H1 (cell line): ENCODE data around the gene ALDH1A2. TPM values are rescaled to one million over a fixed set of nuclear protein-coding genes. Genes with fewer than 3 reads are reported as not detected.

Experiments
- CTCF ChIA-PET: fragments of 300-600 bp; sonication (Branson Sonifier 250); formaldehyde crosslinking; loops from one replicate; lab custom pipeline; 2021; ENCODE audit not compliant: partially characterized antibody; lab: Charles Lee
- POLR2A ChIA-PET: fragments of 300-600 bp; sonication (Branson Sonifier 250); formaldehyde crosslinking; loops from one replicate; lab custom pipeline; 2021; ENCODE audit warnings: inconsistent platforms; ENCODE audit not compliant: partially characterized antibody; lab: Charles Lee
- DNase-seq, 2 experiments: peaks; one replicate each; pipeline versions ENCODE4 v3.0.0 to v3.0.0-alpha.2; 2010 to 2022; ENCODE audit warnings: low spot score in 2 of 2, low read depth in 1 of 2, mixed read lengths in 1 of 2
- FAIRE-seq: peaks from 2 replicates; lab custom pipeline; 2011; peaks lifted over from hg19 to GRCh38; lab: Jason Lieb, UNC
- H2AFZ ChIP-seq: 2 replicates; pipeline ENCODE4 v1.8.1; 2012; ENCODE audit warnings: low read length, inconsistent platforms
- H2AK5ac ChIP-seq: 2 replicates; pipeline ENCODE4 v1.6.1; 2013; ENCODE audit warnings: low read depth, low read length
- H2BK120ac ChIP-seq: replicated peaks from 2 replicates; pipeline ENCODE3; 2013; ENCODE audit warnings: low read depth, low read length, inconsistent platforms
- H2BK12ac ChIP-seq: 2 replicates; pipeline ENCODE4 v1.6.1; 2013; ENCODE audit warnings: low read depth, low read length
- H2BK15ac ChIP-seq: 2 replicates; pipeline ENCODE4 v1.6.1; 2013; ENCODE audit warnings: low read length
- H2BK20ac ChIP-seq: 2 replicates; pipeline ENCODE4 v1.6.1; 2013; ENCODE audit warnings: low read length
- H2BK5ac ChIP-seq: 2 replicates; pipeline ENCODE4 v1.6.1; 2013; ENCODE audit warnings: low read depth, low read length
- H3K14ac ChIP-seq: 2 replicates; pipeline ENCODE4 v1.6.1; 2013; ENCODE audit warnings: inconsistent platforms; ENCODE audit not compliant: insufficient read length
- H3K18ac ChIP-seq: 2 replicates; pipeline ENCODE4 v1.6.1; 2013; ENCODE audit warnings: low read length; ENCODE audit errors: extremely low read depth
- H3K23ac ChIP-seq: 2 replicates; pipeline ENCODE4 v1.6.1; 2013; ENCODE audit warnings: inconsistent platforms; ENCODE audit not compliant: insufficient read length
- H3K23me2 ChIP-seq: 2 replicates; pipeline ENCODE4 v1.6.1; 2013; ENCODE audit warnings: low read depth, low read length
- H3K27ac ChIP-seq: 2 replicates; pipeline ENCODE4 v1.6.1; 2011; ENCODE audit warnings: low read depth, low read length, inconsistent platforms
- H3K27me3 ChIP-seq, 4 experiments: replicated peaks in 1 of 4; 1 replicate in 1 of 4; 2 replicates in 3 of 4; pipeline versions ENCODE4 v1.6.1 to v1.8.1; 2011 to 2013; ENCODE audit warnings: low read length in 3 of 4, mild to moderate bottlenecking in 3 of 4, inconsistent platforms in 2 of 4, mixed read lengths in 2 of 4, moderate library complexity in 1 of 4; ENCODE audit not compliant: control insufficient read depth in 3 of 4, insufficient read depth in 3 of 4; ENCODE audit errors: extremely low read depth in 1 of 4
- H3K36me3 ChIP-seq, 4 experiments: 2 replicates each; pipeline versions ENCODE4 v1.6.1 to v1.8.1; 2011 to 2013; ENCODE audit warnings: mild to moderate bottlenecking in 4 of 4, low read length in 3 of 4, moderate library complexity in 2 of 4, control low read depth in 1 of 4, inconsistent platforms in 1 of 4; ENCODE audit not compliant: insufficient read depth in 4 of 4, control insufficient read depth in 2 of 4
- H3K4ac ChIP-seq: replicated peaks from 2 replicates; pipeline ENCODE3; 2013; ENCODE audit warnings: low read length, low read depth, mixed read lengths, inconsistent platforms; ENCODE audit not compliant: insufficient read length
- H3K4me1 ChIP-seq, 4 experiments: replicated peaks in 1 of 4; 1 replicate in 1 of 4; 2 replicates in 3 of 4; pipeline versions ENCODE4 v1.6.1 to v1.8.1; 2011 to 2013; ENCODE audit warnings: low read length in 3 of 4, inconsistent platforms in 2 of 4, mixed read lengths in 1 of 4; ENCODE audit not compliant: insufficient read depth in 4 of 4, control insufficient read depth in 3 of 4
- H3K4me2 ChIP-seq, 2 experiments: 2 replicates each; pipeline versions ENCODE4 v1.6.1 to v1.8.1; 2011 to 2013; ENCODE audit warnings: low read depth in 2 of 2, low read length in 2 of 2, control low read depth in 1 of 2, inconsistent platforms in 1 of 2, mild to moderate bottlenecking in 1 of 2; ENCODE audit not compliant: insufficient read depth in 1 of 2
- H3K4me3 ChIP-seq, 4 experiments: fragments of 200-600, 300-600 bp in 1 of 4; sonication (generic), shearing (Covaris generic), sonication (Bioruptor Twin) in 1 of 4; 2 replicates each; pipeline versions ENCODE4 v1.5.1 to v1.8.1; 2011 to 2016; ENCODE audit warnings: low read length in 4 of 4, low read depth in 3 of 4, control low read depth in 2 of 4, inconsistent platforms in 2 of 4, mild to moderate bottlenecking in 2 of 4, mixed read lengths in 1 of 4, moderate library complexity in 1 of 4; ENCODE audit not compliant: insufficient read depth in 2 of 4; ENCODE audit errors: extremely low read depth in 1 of 4
- H3K56ac ChIP-seq: replicated peaks from 2 replicates; pipeline ENCODE3; 2013; ENCODE audit warnings: low read depth, mild to moderate bottlenecking, mixed read lengths, low read length, inconsistent platforms; ENCODE audit not compliant: insufficient read length
- H3K79me1 ChIP-seq: 2 replicates; pipeline ENCODE4 v1.6.1; 2013; ENCODE audit warnings: low read depth, low read length, control low read depth
- H3K79me2 ChIP-seq, 2 experiments: 2 replicates each; pipeline versions ENCODE4 v1.6.1 to v1.8.1; 2012 to 2013; ENCODE audit warnings: low read length in 2 of 2, mild to moderate bottlenecking in 2 of 2, inconsistent platforms in 1 of 2; ENCODE audit not compliant: insufficient read depth in 2 of 2, control insufficient read depth in 1 of 2
- H3K9ac ChIP-seq, 4 experiments: replicated peaks in 1 of 4; 1 replicate in 1 of 4; 2 replicates in 3 of 4; pipeline versions ENCODE4 v1.6.1 to v1.8.1; 2011 to 2013; ENCODE audit warnings: low read depth in 3 of 4, low read length in 3 of 4, control low read depth in 2 of 4, mild to moderate bottlenecking in 2 of 4, moderate library complexity in 2 of 4, inconsistent platforms in 1 of 4; ENCODE audit errors: extremely low read depth in 1 of 4
- H3K9me3 ChIP-seq, 2 experiments: 2 replicates each; pipeline versions ENCODE4 v1.6.1 to v1.8.1; 2012 to 2013; ENCODE audit warnings: mild to moderate bottlenecking in 2 of 2, moderate library complexity in 2 of 2, control low read depth in 1 of 2, inconsistent platforms in 1 of 2, low read depth in 1 of 2, low read length in 1 of 2, mixed read lengths in 1 of 2; ENCODE audit not compliant: insufficient read depth in 2 of 2
- H4K20me1 ChIP-seq, 2 experiments: replicated peaks in 1 of 2; 2 replicates each; pipeline versions ENCODE3 to v1.8.1; 2011 to 2013; ENCODE audit warnings: inconsistent platforms in 2 of 2, low read length in 2 of 2, mild to moderate bottlenecking in 1 of 2; ENCODE audit not compliant: insufficient read depth in 2 of 2, control insufficient read depth in 1 of 2
- H4K5ac ChIP-seq: 2 replicates; pipeline ENCODE4 v1.6.1; 2013; ENCODE audit warnings: low read length, low read depth, mixed read lengths, inconsistent platforms; ENCODE audit not compliant: insufficient read length
- H4K8ac ChIP-seq: 2 replicates; pipeline ENCODE4 v1.8.0; 2013; ENCODE audit warnings: mild to moderate bottlenecking, moderate library complexity, low read length, inconsistent platforms; ENCODE audit not compliant: insufficient read depth; ENCODE audit errors: extremely low read depth
- H4K91ac ChIP-seq: replicated peaks from 2 replicates; pipeline ENCODE3; 2013; ENCODE audit warnings: low read length, mixed read lengths, inconsistent platforms; ENCODE audit not compliant: insufficient read length
- EZH2 ChIP-seq: fragments of 200-600 bp; sonication (generic); IDR thresholded peaks from 2 replicates; pipeline ENCODE4 v1.7.1; 2012; ENCODE audit warnings: low read depth, mild to moderate bottlenecking, moderate library complexity, low read length, inconsistent platforms; ENCODE audit not compliant: severe bottlenecking
- KDM1A ChIP-seq: fragments of 200-600, 300-600 bp; sonication (generic); IDR thresholded peaks from 2 replicates; pipeline ENCODE4 v1.7.1; 2016; ENCODE audit warnings: mild to moderate bottlenecking, low read length, borderline replicate concordance
- NRF1 ChIP-seq: IDR thresholded peaks from 2 replicates; pipeline ENCODE4 v1.6.1; 2011; ENCODE audit warnings: mild to moderate bottlenecking, low read depth, low read length, improper control_type of control experiment
- RBBP5 ChIP-seq: IDR thresholded peaks from 2 replicates; pipeline ENCODE4 v1.7.1; 2012; ENCODE audit warnings: low read depth, mild to moderate bottlenecking, inconsistent platforms, low read length, moderate library complexity, borderline replicate concordance
- RXRA ChIP-seq: IDR thresholded peaks from 2 replicates; pipeline ENCODE4 v1.6.1; 2011; ENCODE audit warnings: low read depth, mild to moderate bottlenecking, low read length, moderate library complexity; ENCODE audit not compliant: insufficient read depth
- SAP30 ChIP-seq: fragments of 300-600 bp; sonication (generic); IDR thresholded peaks from 2 replicates; pipeline ENCODE4 v1.7.1; 2012; ENCODE audit warnings: low read length, moderate library complexity, mild to moderate bottlenecking, inconsistent platforms; ENCODE audit not compliant: insufficient read depth, insufficient replicate concordance
- SP4 ChIP-seq: IDR thresholded peaks from 2 replicates; pipeline ENCODE4 v1.6.1; 2012; ENCODE audit warnings: low read length, inconsistent platforms
- TCF12 ChIP-seq: IDR thresholded peaks from 2 replicates; pipeline ENCODE4 v1.6.1; 2011; ENCODE audit warnings: low read depth, mild to moderate bottlenecking, low read length
- WGBS, 2 experiments: shearing (Covaris generic) in 1 of 2; methylation state at CpG; one replicate each; pipeline versions ENCODE4 v1.1.6 to v1.1.7; 2013 to 2015; ENCODE audit warnings: low lambda C conversion rate in 2 of 2, mixed read lengths in 2 of 2, inconsistent platforms in 1 of 2, low coverage in 1 of 2, missing lambda C conversion rate in 1 of 2; ENCODE audit not compliant: insufficient replicate concordance in 2 of 2, insufficient coverage in 1 of 2, insufficient read length in 1 of 2; ENCODE audit errors: extremely low coverage in 1 of 2, missing lambda C conversion rate in 1 of 2; 5-methylcytosine and 5-hydroxymethylcytosine counted together
- polyA plus RNA-seq, 7 experiments: library from polyadenylated mRNA; depleted of rRNA in 3 of 7; stranded (reverse) in 5 of 7; unstranded in 2 of 7; fragments of >200 nt in 5 of 7; fragments of 200-250 nt in 2 of 7; gene quantifications; 1 replicate in 5 of 7; 2 replicates in 1 of 7; 4 replicates in 1 of 7; pipeline versions ENCODE4 v1.2.1 to v1.2.3, GENCODE V29; 2011 to 2013; ENCODE audit warnings: missing spikeins in 2 of 7, mixed read lengths in 2 of 7
- total RNA-seq: library from RNA; stranded (reverse); fragmentation: NEBNext Ultra II Directional; extraction: Animal tissue kit (Norgen Biotek cat#: 25700); gene quantifications from 2 replicates; pipeline ENCODE4 v1.2.1, GENCODE V29; 2021
- TF ChIP-seq, protein P1 (sequence below): IDR thresholded peaks from 2 replicates; pipeline ENCODE4 v1.6.1; 2012; ENCODE audit warnings: low read length, inconsistent platforms

ALDH1A2 gene
- total and polyA plus RNA-seq, 2 of the 8 experiments (the other 6 are each of a cell fraction or from before 2014, with no cell fraction given) = 0.06 to 0.24 TPM

DNA sequence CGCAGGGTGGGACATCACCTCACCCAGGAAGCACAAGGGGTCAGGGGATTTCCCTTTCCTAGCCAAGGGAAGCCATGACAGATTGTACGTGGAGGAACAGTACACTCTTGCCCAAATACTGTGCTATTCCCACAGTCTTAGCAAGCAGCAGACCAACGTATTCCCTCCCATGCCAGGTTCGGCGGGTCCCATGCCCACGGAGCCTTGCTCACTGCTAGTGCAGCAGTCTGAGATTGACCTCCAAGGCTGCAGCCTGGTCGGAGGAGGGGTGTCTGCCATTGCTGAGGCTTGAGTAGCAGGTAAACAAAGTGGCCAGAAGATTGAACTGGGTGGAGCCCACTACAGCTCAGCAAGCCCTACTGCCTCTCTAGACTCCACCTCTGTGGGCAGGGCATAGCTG lies 39.0 kb downstream of the ALDH1A2 start:
- H3K9ac ChIP-seq = no peak overlapping the region
- no peak for TF ChIP-seq RBBP5
- TF ChIP-seq NRF1 = no peak
- no peak for TF ChIP-seq RXRA
- TF ChIP-seq SAP30 = no peak
- no peak for TF ChIP-seq EZH2
- TF ChIP-seq SP4 = no peak
- no peak for TF ChIP-seq TCF12
- TF ChIP-seq KDM1A = no peak
- TF ChIP-seq, protein P1, sequence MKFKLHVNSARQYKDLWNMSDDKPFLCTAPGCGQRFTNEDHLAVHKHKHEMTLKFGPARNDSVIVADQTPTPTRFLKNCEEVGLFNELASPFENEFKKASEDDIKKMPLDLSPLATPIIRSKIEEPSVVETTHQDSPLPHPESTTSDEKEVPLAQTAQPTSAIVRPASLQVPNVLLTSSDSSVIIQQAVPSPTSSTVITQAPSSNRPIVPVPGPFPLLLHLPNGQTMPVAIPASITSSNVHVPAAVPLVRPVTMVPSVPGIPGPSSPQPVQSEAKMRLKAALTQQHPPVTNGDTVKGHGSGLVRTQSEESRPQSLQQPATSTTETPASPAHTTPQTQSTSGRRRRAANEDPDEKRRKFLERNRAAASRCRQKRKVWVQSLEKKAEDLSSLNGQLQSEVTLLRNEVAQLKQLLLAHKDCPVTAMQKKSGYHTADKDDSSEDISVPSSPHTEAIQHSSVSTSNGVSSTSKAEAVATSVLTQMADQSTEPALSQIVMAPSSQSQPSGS = no peak
- CTCF ChIA-PET = interaction anchor here (1.2 kb wide), 1 partner anchor 44 kb away, joined by 3 read pairs; no protein-coding TSS in a partner anchor

More for the DNA sequence above, 39.0 kb downstream of the ALDH1A2 start:
- Histone ChIP-seq H4K91ac (no peak overlapping the region), H2AFZ (no peak overlapping the region), H3K4me2 (no peak overlapping the region), H3K14ac (no peak overlapping the region), H3K23me2 (0 out of 2 replicates have a peak, but pooled peaks cover 3% of the 10 kb centered on the region), H3K27me3 (no peaks in the 10 kb centered on the region), H2BK120ac (no peak overlapping the region), H3K79me1 (no peaks in the 10 kb centered on the region), H3K23ac (no peak overlapping the region), H4K5ac (no peak overlapping the region), H2BK15ac (no peak overlapping the region), H3K4me1 (no peaks in the 10 kb centered on the region), H3K9me3 (peaks cover 10 to 16% of the 10 kb centered on the region in 2 experiments; a peak in 3 of 4 replicates), H3K56ac (no peak overlapping the region), H2BK12ac (no peak overlapping the region), H3K4me3 (no peak overlapping the region), H2BK5ac (no peak overlapping the region), H2BK20ac (no peak overlapping the region), H3K27ac (no peak overlapping the region), H3K79me2 (no peaks in the 10 kb centered on the region), H3K36me3 (no peaks in the 10 kb centered on the region), H3K4ac (no peak overlapping the region), H3K18ac (no peak overlapping the region), H4K20me1 (no peaks in the 10 kb centered on the region), H4K8ac (no peak overlapping the region), H2AK5ac (no peak overlapping the region)
- POLR2A ChIA-PET = no interaction called here
- 97% methylated on average over 7 of the region's 7 CpGs; no CpG with 5 or more reads in 1 of the 2 experiments for WGBS, 2 experiments
- no peak for FAIRE-seq
- no peak for DNase-seq
